Body of pancreas (tissue), 4 donors: ENCODE results near the gene C19orf18. TPM values are rescaled to one million over a fixed set of nuclear protein-coding genes. Genes with fewer than 3 reads are reported as not detected.

Source experiments
- ATAC-seq: fragments of 150-250 bp; one replicate; pipeline ENCODE4 v1.9.1; 2016
- DNase-seq, 4 donors: peaks; one replicate each; pipeline ENCODE4 v3.0.0-alpha.2; 2019
- H3K27ac ChIP-seq, 4 donors: fragments of 200-600 bp; sonication (generic); 1 replicate in 3 of 4; 2 replicates in 1 of 4; pipeline versions ENCODE4 v1.5.1 to v1.6.1; 2016 to 2019; ENCODE audit warnings: mild to moderate bottlenecking in 1 of 4, mixed read lengths in 1 of 4, moderate library complexity in 1 of 4
- H3K27me3 ChIP-seq, 2 donors: fragments of 200-600 bp; sonication (generic); one replicate each; pipeline ENCODE4 v1.6.0; 2016; ENCODE audit warnings: mild to moderate bottlenecking in 1 of 2
- H3K36me3 ChIP-seq, 2 donors: fragments of 200-600 bp; sonication (generic); replicated peaks in 1 of 2; 2 replicates each; pipeline ENCODE4 v1.5.1; 2016; ENCODE audit warnings: low read depth in 2 of 2; ENCODE audit not compliant: insufficient read depth in 1 of 2
- H3K4me1 ChIP-seq: fragments of 200-600 bp; sonication (generic); one replicate; pipeline ENCODE4 v1.6.0; 2016
- H3K4me3 ChIP-seq, 2 donors: fragments of 200-600 bp; sonication (generic); 1 replicate in 1 of 2; 2 replicates in 1 of 2; pipeline ENCODE4 v1.5.1; 2016 to 2019
- H3K9me3 ChIP-seq, 3 donors: fragments of 200-600 bp; sonication (generic); 1 replicate in 2 of 3; 2 replicates in 1 of 3; pipeline ENCODE4 v1.5.1; 2016
- POLR2A ChIP-seq, 3 donors: fragments of 450-650 bp; IDR thresholded peaks; one replicate each; pipeline ENCODE4 v1.6.1; 2016; ENCODE audit warnings: antibody characterized with exemption in 3 of 3, mild to moderate bottlenecking in 2 of 3
- WGBS, 2 donors: methylation state at CpG; one replicate each; pipeline ENCODE4 v1.1.5; 2017; 5-methylcytosine and 5-hydroxymethylcytosine counted together
- intact Hi-C: fragments of 100-400 bp; cut with DNase I; formaldehyde crosslinking; loops from one replicate; pipeline ENCODE4 v1.15.1; 2023
- total RNA-seq, 2 donors: library from RNA; depleted of rRNA; stranded (reverse); fragments of >200 nt; gene quantifications; one replicate each; pipeline ENCODE4 v1.1.0, GENCODE V29; 2016
- TF ChIP-seq, protein P1 (sequence below), 7 experiments: fragments of 450-650 bp in 4 of 7; fragments of 200-600 bp in 3 of 7; sonication (generic) in 3 of 7; IDR thresholded peaks; one replicate each; pipeline ENCODE4 v1.5.1; 2016 to 2019; ENCODE audit warnings: antibody characterized with exemption in 7 of 7

Gene C19orf18
- total RNA-seq, 2 donors from 2014 or later: 1.3 TPM; not detected in 1

DNA sequence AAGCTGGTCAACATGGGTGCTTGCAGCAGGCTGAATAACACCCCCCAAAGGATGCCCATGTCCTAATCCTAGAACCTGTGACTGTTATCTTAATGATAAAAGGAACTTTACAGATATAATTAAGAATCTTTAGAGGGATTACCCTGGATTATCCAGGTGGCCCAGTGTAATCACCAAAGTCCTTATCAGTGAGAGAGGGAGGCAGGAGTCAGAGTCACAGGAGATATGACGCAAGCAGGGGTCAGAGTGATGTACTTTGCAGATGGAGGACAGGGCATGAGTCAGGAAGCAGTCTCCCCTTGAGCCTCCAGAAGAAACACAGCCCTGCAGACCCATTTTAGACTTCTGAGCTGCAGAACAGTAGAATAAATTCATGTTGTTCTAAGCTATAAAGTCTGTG lies 18.5 kb upstream of the C19orf18 start:
- intact Hi-C loops: no loop called here
- Histone ChIP-seq H3K36me3 (peaks cover 12 to 14% of the 10 kb centered on the region in 2 donors), H3K27ac (no peak overlapping the region), H3K4me3 (no peak overlapping the region), H3K4me1 (no peaks in the 10 kb centered on the region), H3K9me3 (peaks cover 0 to 62% (median 3%) of the 10 kb centered on the region in 3 donors), H3K27me3 (no peaks in the 10 kb centered on the region)
- TF ChIP-seq, protein P1, sequence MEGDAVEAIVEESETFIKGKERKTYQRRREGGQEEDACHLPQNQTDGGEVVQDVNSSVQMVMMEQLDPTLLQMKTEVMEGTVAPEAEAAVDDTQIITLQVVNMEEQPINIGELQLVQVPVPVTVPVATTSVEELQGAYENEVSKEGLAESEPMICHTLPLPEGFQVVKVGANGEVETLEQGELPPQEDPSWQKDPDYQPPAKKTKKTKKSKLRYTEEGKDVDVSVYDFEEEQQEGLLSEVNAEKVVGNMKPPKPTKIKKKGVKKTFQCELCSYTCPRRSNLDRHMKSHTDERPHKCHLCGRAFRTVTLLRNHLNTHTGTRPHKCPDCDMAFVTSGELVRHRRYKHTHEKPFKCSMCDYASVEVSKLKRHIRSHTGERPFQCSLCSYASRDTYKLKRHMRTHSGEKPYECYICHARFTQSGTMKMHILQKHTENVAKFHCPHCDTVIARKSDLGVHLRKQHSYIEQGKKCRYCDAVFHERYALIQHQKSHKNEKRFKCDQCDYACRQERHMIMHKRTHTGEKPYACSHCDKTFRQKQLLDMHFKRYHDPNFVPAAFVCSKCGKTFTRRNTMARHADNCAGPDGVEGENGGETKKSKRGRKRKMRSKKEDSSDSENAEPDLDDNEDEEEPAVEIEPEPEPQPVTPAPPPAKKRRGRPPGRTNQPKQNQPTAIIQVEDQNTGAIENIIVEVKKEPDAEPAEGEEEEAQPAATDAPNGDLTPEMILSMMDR (IDR thresholded peaks at IDR 0.05): no peak
- TF ChIP-seq POLR2A (IDR thresholded peaks at IDR 0.05): no peak
- ATAC-seq (no peak), DNase-seq (no peak)
- WGBS, 2 donors: 0 to 100% methylated on average over 1 of the region's 1 CpG

DNA sequence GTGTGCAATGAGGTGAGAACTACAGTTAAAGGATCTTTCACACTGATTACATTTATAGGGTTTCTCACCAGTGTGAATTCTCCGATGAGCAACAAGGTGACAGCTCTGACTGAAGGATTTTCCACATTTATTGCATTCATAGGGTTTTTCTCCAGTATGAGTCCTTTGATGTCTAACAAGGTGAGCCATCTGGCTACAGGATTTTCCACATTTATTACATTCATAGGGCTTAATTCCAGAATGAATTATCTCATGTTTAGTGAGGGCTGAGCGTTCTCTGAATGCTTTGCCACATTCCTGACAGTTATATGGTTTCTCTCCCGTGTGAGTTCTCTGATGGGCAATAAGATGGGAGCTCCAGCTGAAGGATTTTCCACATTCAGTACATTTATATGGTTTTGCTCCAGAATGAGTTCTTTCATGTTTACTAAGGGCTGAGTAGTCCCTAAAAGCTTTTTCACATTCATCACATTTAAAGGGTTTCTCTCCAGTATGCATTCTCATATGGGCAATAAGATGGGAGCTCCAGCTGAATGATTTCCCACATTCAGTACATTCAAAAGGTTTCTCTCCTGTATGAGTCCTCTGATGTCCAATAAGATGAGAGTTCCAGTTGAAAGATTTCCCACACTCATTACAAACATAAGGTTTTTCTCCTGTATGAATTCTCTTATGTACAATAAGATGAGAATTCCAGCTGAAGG lies 4.4 kb upstream of the C19orf18 start:
- Histone ChIP-seq H3K36me3 (peaks cover 38 to 54% of the 10 kb centered on the region in 2 donors), H3K9me3 (peaks cover 0 to 96% (median 12%) of the 10 kb centered on the region in 3 donors), H3K4me3 (no peak overlapping the region), H3K27me3 (no peaks in the 10 kb centered on the region), H3K4me1 (no peaks in the 10 kb centered on the region), H3K27ac (no peak overlapping the region)
- intact Hi-C loops: no loop called here
- DNase-seq (no peak), ATAC-seq (no peak)
- no peak for TF ChIP-seq POLR2A (IDR thresholded peaks at IDR 0.05)
- TF ChIP-seq, protein P1 (IDR thresholded peaks at IDR 0.05): no peak
- 98 to 100% methylated on average over 3 of the region's 3 CpGs for WGBS, 2 donors

DNA sequence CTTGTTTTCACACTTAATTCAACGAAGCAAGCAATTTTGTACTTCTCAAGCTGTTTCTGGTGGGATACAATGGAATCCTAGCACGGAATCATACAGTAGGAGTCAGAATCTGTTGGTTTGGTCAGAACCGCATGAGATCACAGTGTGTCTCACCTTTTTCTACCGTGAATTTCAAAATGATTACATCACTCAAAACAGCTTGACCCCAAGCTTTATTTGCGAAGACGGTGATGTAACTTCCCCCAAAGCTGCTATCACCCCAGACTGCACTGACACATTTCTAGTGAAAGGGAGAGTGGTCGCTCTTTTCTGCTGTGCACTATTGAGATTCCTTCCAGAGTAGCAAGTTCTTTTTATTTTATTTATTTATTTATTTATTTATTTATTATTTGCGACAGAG lies 9.6 kb downstream of the C19orf18 start:
- intact Hi-C loops: no loop called here
- H3K4me3 ChIP-seq: no peak overlapping the region
- DNase-seq (no peak), ATAC-seq (no peak)
- H3K36me3 ChIP-seq: no peaks in the 10 kb centered on the region
- H3K27ac ChIP-seq: no peak overlapping the region
- H3K4me1 ChIP-seq: no peaks in the 10 kb centered on the region
- TF ChIP-seq, protein P1 (IDR thresholded peaks at IDR 0.05): no peak
- no peak for TF ChIP-seq POLR2A (IDR thresholded peaks at IDR 0.05)
- H3K27me3 ChIP-seq: no peaks in the 10 kb centered on the region
- H3K9me3 ChIP-seq: peaks cover 0 to 28% (median 0%) of the 10 kb centered on the region in 3 donors
- WGBS, 2 donors: 77 to 94% methylated on average over 8 of the region's 8 CpGs

DNA sequence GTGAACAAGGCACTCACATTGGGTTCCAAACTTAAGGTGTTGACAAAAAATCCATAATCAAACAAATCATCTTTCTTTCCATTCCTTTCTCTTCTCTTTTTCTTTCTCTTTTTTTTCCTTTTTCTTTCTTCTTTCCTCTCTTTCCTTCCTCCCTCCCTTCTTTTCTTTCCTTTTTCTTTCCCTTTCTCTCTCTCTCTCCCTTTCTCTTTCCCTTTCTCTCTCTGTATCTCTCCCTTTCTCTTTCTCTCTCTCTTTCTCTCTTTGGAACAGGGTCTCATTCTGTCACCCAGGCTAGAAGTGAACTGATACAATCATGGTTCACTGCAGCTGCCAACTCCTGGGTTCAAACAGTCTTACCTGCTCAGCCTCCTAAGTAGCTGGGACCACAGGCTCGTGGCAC lies 12.5 kb downstream of the C19orf18 start:
- Histone ChIP-seq H3K27me3 (no peaks in the 10 kb centered on the region), H3K4me3 (no peak overlapping the region), H3K27ac (no peak overlapping the region), H3K36me3 (no peaks in the 10 kb centered on the region), H3K9me3 (peaks cover 0 to 5% (median 0%) of the 10 kb centered on the region in 3 donors), H3K4me1 (no peaks in the 10 kb centered on the region)
- 81 to 86% methylated on average over 1 of the region's 1 CpG for WGBS, 2 donors
- intact Hi-C loops: no loop called here
- DNase-seq: no peak
- ATAC-seq: no peak
- TF ChIP-seq POLR2A (IDR thresholded peaks at IDR 0.05): no peak
- TF ChIP-seq, protein P1 (IDR thresholded peaks at IDR 0.05): no peak

DNA sequence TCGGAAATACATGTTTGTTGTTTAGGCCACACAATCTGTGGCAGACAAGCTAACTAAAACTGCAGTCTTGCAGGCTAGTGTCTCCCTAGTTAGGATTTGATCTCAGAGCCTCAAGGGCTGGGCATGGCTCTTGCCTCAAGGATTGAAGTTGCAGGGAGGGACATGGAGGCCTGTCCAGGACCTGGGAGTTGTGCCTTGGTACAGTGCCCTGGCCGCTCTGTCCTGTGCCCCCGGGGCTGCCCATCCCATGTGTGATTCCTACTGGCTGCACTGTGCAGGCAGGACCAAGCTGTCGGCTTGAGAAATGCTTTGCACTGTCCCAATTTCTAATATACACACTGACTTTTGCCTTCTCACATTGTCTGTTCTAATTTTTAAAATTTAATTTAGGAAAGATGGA lies 19.3 kb downstream of the C19orf18 start:
- Histone ChIP-seq H3K36me3 (no peaks in the 10 kb centered on the region), H3K4me3 (no peak overlapping the region), H3K4me1 (no peaks in the 10 kb centered on the region), H3K27ac (no peak overlapping the region), H3K27me3 (no peaks in the 10 kb centered on the region), H3K9me3 (peaks cover 0 to 10% (median 0%) of the 10 kb centered on the region in 3 donors)
- ATAC-seq (no peak), DNase-seq (no peak)
- TF ChIP-seq, protein P1 (IDR thresholded peaks at IDR 0.05): no peak
- TF ChIP-seq POLR2A (IDR thresholded peaks at IDR 0.05): no peak
- 70 to 90% methylated on average over 3 to 4 of the region's 4 CpGs for WGBS, 2 donors
- intact Hi-C loops: no loop called here
